ENCODE data around the gene TSPYL4.

DNA sequence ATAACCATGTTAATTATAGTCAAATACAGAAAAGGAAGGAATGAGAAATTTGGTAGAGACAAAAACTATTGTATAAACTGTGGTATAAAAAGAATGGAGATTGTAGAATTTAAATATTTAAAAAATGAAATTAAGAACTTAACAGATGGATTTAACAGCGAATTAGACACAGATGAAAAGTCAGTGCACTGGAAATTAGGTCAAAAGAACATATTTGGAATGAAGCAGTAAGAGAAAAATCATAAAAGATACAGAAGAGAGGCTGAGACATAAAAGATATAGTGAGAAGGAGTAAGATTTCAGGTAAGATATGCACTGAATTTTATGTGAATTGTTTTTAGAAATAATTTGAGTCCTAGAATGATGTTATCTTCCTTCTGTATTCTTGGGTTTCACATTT is 14.0 kb downstream of the TSPYL4 start:
- no peak for TF ChIP-seq CTCF (IDR thresholded peaks at IDR 0.05 in 4 of 5, conservative IDR thresholded peaks at IDR 0.05 in 1 of 5)
- TF ChIP-seq POLR2A (IDR thresholded peaks at IDR 0.05): no peak

Data from gastrocnemius medialis (tissue), 4 donors.